ENCODE results near the gene PHACTR4.
"Not testable (repeated sequence)": the region's sequence is repeated elsewhere in the genome, so short reads cannot be mapped to it uniquely, and the experiment has no call there.

The PHACTR4 gene

DNA sequence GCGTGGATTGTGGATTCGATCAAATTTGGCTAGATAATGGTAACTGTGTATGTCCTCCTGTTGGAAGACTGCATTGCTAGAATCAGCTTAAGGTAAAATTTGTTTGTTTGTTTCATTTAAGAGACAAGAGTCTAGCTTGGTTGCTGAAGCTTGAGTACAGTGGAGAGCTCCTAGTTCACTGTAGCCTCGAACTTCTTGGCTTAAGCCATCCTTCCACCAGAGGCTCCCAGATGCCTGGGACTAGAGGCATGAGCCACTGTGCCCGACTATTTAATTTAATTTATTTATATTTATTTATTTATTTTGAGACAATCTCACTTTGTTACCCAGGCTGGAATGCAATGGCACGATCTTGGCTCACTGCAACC lies 1.5 kb downstream of the PHACTR4 start:
- no peak for DNase-seq

- DNase-seq, result not testable (repeated sequence)
Observed at GRCh38 chr1:28373450-28373849, 3.9 kb downstream of the PHACTR4 start.

GRCh38 chr1:28374297-28374696 lies 4.8 kb downstream of the PHACTR4 start:
- DNase-seq, result no peak

- DNase-seq, result not testable (repeated sequence)
Observed at GRCh38 chr1:28375598-28375997, 6.1 kb downstream of the PHACTR4 start.

DNA sequence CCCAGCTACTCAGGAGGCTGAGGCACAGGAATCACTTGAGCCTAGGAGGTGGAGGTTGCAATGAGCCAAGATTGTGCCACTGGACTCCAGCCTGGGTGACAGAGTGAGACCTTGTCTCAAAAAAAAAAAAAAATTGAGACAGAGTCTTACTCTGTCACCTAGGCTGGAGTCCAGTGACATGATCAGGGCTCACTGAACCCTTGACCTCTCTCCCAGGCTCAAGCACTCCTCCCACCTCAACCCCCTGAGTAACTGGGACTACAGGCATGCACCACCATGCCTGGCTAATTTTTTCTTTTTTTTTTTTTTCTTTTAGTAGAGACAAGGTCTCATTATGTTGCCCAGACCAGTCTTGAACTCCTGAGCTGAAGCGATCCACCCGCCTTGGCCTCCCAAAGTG lies 6.7 kb downstream of the PHACTR4 start:
- DNase-seq, result not testable (repeated sequence)

DNA sequence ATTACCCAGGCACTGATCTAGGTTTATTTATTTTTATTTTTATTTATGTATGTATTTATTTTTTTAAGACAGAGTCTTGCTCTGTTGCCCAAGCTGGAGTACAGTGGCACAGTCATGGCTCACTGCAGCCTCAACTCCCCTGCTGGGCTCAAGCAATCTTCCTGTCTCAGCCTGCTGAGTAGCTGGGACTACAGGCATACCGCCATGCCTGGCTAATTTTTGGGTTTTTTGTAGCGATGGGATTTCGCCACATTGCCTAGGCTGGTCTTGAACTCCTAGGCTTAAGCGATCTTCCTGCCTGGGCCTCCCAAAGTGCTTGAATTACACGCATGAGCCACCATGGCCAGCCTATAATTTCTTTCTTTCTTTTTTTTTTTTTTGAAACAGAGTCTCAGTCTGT lies 9.4 kb downstream of the PHACTR4 start:
- DNase-seq, result no peak

GRCh38 chr1:28380394-28380793 lies 10.9 kb downstream of the PHACTR4 start:
- no peak for DNase-seq

GRCh38 chr1:28383785-28384184 lies 14.2 kb downstream of the PHACTR4 start:
- not testable (repeated sequence) for DNase-seq

GRCh38 chr1:28392027-28392652 lies 22.6 kb downstream of the PHACTR4 start:
- DNase-seq, result peak; percentile 49 to 59

DNA sequence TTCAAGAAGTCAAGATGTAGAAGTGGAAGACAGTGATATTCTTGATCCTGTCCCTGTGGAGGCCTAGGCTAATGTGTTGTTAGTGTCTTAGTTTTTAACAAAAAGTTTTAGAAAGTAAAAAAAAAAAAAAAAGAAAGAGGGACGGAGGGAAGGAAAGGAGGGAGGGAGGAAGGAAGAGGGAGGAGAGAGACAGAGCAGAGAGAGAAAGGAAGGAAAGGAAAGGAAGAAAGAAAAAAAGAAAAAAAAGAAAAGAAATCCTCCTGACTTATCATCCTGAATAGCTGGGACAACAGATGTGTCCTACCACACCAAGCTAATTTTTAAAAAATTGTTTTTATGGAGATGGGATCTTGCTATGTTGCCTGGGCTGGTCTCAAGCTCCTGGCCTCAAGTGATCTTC lies 24.6 kb downstream of the PHACTR4 start:
- DNase-seq, result no peak

- DNase-seq, result no peak
Observed at GRCh38 chr1:28395181-28395580, 25.6 kb downstream of the PHACTR4 start.

- no peak for DNase-seq
Observed at GRCh38 chr1:28401760-28402159, 32.2 kb downstream of the PHACTR4 start.

DNA sequence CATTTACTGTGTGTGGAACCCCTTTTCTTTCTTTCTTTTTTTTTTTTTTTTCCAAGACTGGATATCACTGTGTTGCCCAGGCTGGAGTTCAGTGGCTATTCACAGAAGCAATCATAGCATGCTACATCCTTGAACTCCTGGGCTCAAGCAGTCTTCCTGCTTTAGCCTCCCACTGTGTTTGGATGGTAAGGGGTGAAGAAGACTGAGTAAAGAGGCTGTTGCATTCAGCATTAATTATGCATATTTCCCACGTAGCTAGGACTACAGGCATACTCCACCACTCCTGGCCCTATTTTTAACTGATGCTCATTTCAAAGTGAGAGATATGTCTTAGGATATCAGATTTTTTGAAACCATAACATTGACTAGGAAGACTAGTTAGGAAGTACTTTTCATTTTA lies 39.5 kb downstream of the PHACTR4 start:
- no peak for DNase-seq

DNA sequence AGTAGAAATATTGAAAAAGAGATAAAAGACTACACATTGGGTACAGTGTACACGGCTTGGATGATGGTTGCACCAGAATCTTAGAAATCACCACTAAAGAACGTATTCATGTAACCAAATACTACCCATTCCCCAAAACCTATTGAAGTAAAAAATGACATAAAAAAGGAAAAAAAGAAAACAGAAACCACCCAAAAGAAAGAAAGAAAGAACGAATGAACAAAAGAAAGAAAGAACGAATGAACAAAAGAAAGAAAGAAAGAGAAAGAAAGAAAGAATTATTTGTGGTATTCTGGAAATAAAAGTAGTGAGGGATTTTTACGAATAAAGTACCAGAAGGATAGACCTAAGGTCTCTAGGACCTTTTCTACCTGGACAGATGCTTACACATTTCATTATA lies 42.1 kb downstream of the PHACTR4 start:
- DNase-seq, result no peak

DNA sequence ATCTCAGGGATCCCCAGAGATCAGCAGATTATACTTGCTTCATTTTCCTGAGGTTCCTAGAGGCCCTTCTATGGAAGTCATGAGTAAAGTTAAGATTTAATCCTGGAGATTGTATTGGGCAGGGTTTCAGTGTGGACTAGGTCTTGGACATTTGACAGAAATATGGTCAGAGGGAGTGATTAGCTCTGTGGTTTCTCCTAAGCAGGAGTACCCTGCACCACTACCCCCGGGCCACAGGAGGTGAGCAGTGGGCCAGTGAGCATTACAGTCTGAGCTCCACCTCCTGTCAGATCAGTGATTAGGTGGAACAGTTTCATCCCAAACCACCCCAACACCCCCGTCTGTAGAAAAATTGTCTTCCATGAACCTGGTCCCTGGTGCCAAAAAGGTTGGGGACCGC lies 43.2 kb downstream of the PHACTR4 start:
- no peak for DNase-seq

GRCh38 chr1:28416509-28417194 lies 47.1 kb downstream of the PHACTR4 start:
- DNase-seq, result no peak

DNA sequence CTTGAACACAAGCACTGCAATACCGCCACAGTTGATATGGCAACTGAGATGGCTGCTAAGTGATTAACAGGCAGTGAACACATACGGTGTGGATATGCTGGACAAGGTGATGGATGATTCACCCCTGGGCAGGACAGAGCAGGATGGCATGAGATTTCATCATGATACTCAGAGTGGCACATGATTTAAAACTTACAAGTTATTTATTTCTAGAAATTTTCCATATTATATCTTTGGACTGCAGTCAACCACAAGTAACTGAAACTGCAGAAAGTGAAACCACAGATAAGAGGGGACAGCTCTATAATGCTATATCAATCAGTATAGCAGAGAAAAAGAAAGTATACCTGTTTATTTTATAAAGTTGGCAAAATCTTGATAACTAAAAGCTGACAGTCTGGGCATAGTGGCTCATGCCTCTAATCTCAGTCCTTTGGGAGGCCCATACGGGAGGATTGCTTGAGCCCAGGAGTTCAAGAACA lies 47.9 kb downstream of the PHACTR4 start:
- DNase-seq, result peak in 1 of 2 donors; percentile 55

GRCh38 chr1:28417926-28418637 lies 48.5 kb downstream of the PHACTR4 start:
- no peak for DNase-seq

GRCh38 chr1:28421744-28422143 lies 52.2 kb downstream of the PHACTR4 start:
- no peak for DNase-seq

- DNase-seq, result no peak
Observed at GRCh38 chr1:28426831-28427230, 57.3 kb downstream of the PHACTR4 start.

GRCh38 chr1:28428012-28428411 lies 58.5 kb downstream of the PHACTR4 start:
- peak; percentile 46 to 59 for DNase-seq

- DNase-seq, result no peak
Observed at GRCh38 chr1:28428990-28429520, 59.5 kb downstream of the PHACTR4 start.

DNA sequence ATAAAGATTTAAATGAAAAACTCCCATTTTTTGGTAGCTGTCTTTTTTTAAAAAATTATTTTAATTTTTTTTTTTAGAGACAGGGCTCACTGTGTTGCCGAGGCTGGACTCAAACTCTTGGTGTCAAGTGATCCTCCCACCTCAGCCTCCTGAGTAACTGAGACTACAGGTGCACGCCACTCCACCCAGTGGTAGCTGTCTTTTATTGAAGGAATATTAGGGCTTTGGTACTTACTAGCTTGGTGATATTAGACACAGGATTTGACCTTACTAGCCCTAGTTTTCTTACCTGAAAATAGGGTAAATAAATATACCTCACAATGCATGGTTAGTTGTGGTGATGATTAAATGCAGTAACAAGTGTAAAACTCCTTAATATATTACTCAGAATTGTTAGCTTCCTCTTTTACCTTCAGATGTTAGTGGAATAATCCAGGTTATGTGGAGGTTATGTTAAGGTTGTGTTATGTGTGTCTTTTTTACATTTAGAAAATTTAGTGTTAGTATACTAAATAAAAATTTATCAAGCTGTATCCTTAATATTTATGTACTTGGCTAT lies 66.8 kb downstream of the PHACTR4 start:
- DNase-seq, result no peak

Measured in inflammatory macrophage (primary cell).